GM19193 (cell line): Measurements from ENCODE around the gene HARBI1.

Experiments used
- POLR2A ChIP-seq: IDR thresholded peaks from 4 replicates; pipeline ENCODE4 v1.6.1; 2011; ENCODE audit not compliant: insufficient read depth, insufficient read length; ENCODE audit errors: extremely low read depth

The HARBI1 gene

GRCh38 chr11:46590740-46591605 is 26.1 kb downstream of the HARBI1 start:
- TF ChIP-seq POLR2A: no peak

DNA sequence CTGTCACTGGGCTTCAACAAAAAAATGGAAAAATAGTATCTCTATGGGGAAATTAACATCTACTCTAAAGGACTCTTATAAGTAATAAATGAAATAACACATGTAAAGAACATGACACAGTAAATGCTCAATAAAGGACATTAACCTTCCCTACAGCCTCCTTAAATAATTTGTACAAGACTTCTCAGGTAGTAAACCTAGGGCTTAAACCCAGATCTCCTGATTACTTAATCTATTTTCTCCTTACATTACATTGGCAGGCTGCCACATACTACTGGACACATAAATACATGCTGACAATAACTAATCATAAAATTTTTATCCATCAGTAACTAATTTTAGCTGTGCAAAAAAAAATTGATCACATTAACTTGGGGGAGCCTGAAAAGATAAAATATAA is 28.1 kb downstream of the HARBI1 start:
- TF ChIP-seq POLR2A: no peak

DNA sequence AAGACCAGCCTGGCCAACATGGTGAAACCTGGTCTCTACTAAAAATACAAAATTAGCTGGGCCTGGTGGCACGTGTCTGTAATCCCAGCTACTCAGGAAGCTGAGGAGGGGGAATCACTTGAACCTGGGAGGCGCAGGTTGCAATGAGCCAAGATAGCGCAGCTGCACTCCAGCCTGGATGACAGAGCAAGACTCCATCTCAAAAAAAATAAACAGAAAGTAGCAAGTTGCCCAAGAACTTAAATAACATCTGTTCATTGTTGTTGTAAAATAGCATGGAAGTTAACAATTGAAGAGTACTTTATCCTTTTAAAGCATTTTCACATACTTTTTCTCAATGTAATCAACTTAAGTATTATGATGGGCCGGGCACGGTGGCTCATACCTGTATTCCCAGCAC is 28.9 kb downstream of the HARBI1 start:
- TF ChIP-seq POLR2A: no peak

DNA sequence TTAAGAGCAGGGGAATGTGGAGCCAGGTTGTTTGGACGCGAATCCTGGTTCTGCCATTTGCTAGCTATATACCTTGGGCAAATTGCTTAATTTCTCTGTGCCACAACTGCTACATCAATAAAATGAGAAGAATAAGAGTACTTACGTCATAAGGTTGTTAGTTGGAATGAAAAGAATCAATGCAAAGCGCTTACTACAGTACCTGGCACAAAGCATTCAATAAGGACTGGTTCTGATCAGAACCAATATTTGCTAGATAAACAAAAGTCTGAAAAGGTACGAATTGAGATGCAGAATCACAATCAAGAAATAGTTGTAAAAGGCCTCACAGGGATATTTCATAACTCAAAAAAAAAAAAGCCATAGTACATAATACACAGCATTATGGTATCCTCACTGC is 34.4 kb downstream of the HARBI1 start:
- TF ChIP-seq POLR2A: no peak

GRCh38 chr11:46577058-46577457 is 40.0 kb downstream of the HARBI1 start:
- no peak for TF ChIP-seq POLR2A

DNA sequence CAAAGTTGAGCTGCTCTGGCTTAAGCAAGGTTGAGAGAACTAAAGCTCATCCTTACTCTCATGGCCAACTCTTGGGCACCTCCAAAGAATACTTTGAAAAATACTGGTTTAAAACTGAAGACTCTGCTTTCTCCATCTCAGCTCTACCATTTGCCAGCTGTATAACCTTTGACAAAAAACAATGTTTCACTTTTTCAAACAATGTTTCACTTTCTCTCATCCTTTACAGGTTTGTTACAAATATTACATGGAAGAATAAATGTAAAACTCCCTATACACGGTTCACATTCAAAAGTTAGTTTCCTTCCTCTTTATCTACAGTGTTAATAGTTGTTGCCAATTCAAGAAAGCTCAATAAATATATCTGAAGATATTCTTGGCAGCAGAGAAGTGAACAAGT is 42.4 kb downstream of the HARBI1 start:
- no peak for TF ChIP-seq POLR2A

DNA sequence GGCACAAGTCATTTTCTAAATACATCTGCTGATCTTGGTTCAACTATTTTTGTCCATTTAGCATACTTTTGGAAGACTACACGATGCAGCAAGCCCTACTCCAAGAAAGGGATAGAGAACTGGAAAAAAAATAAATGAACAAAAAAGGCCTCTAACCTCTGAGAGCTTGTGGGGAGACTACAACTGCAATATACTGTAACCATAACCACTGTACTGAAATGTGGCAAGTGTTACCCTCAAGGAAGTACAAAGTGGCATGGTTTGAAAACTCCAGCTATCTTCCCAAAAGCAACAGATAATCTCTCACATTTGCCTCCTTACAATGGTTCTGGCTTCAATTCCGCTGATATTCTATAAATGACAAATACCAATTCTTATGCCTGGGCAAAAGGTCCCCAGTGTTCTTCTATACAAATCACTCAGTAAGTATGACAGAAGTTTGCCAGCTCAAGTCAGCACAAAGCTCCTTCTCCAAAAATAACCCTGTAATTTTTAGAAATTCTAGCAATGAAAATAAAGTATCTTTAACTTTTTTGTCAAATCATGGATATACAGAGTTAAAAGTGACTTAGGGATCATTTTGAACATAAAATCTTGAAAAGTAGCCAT is 46.1 kb downstream of the HARBI1 start:
- no peak for TF ChIP-seq POLR2A

- no peak for TF ChIP-seq POLR2A
Measured at GRCh38 chr11:46565232-46565840, 51.7 kb downstream of the HARBI1 start.

- no peak for TF ChIP-seq POLR2A
Measured at GRCh38 chr11:46564459-46564858, 52.6 kb downstream of the HARBI1 start.

DNA sequence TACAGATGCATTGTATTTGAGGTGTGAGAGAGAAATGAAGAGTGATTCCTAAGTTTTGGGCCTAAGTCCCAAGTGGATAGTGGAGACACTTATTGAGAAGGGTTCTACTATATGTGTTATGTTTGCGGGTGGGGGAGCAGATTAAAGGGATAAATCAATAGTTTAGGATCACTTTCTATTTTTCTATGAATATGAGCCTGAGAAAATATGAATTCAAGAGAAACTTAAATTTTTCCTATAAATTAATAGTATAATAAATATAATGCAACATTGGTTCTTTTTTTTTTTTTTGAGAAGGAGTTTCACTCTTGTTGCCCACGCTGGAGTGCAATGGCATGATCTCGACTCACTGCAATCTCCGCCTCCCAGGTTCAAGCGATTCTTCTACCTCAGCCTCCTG is 54.5 kb downstream of the HARBI1 start:
- TF ChIP-seq POLR2A: no peak

- no peak for TF ChIP-seq POLR2A
Measured at GRCh38 chr11:46560300-46560991, 56.6 kb downstream of the HARBI1 start.

- TF ChIP-seq POLR2A: no peak
Measured at GRCh38 chr11:46559815-46560214, 57.2 kb downstream of the HARBI1 start.

- TF ChIP-seq POLR2A: no peak
Measured at GRCh38 chr11:46557684-46558151, 59.3 kb downstream of the HARBI1 start.

GRCh38 chr11:46555267-46556054 is 61.6 kb downstream of the HARBI1 start:
- no peak for TF ChIP-seq POLR2A
